ENCODE data around the gene NDUFA6. TPM values are rescaled to one million over a fixed set of nuclear protein-coding genes. Genes with fewer than 3 reads are reported as not detected.
A peak's percentile ranks its signal among the peaks of the same experiment; 100 is the strongest.

Gene NDUFA6
- total and polyA plus RNA-seq, 2 of the 13 experiments (the other 11 are each of a cell fraction or from before 2014, with no cell fraction given), result 68.5 to 87.8 TPM

- TF ChIP-seq TFE3 (CRISPR knock-in tag; IDR thresholded peaks at IDR 0.05) (no peak), HHEX (CRISPR knock-in tag; IDR thresholded peaks at IDR 0.05) (no peak), ZNF296 (CRISPR knock-in tag; conservative IDR thresholded peaks at IDR 0.05) (no peak), FUBP1 (CRISPR knock-in tag; IDR thresholded peaks at IDR 0.05; ENCODE audit: borderline replicate concordance) (no peak), ZSCAN20 (CRISPR knock-in tag; IDR thresholded peaks at IDR 0.05; ENCODE audit: borderline replicate concordance) (no peak), SPEN (CRISPR knock-in tag; IDR thresholded peaks at IDR 0.05; ENCODE audit: low read depth) (peak; percentile 86), ATF1 (CRISPR knock-in tag; IDR thresholded peaks at IDR 0.05) (no peak), ZNF564 (CRISPR knock-in tag; IDR thresholded peaks at IDR 0.05) (peak; percentile 84; the same call in 1 of the 2 replicates), ZNF414 (CRISPR knock-in tag; IDR thresholded peaks at IDR 0.05) (no peak; the same call in 1 of the 2 replicates), NPAS2 (CRISPR knock-in tag; IDR thresholded peaks at IDR 0.05; ENCODE audit: borderline replicate concordance) (no peak), MXD4 (CRISPR knock-in tag; IDR thresholded peaks at IDR 0.05) (peak; percentile 51), ZMYM2 (CRISPR knock-in tag; IDR thresholded peaks at IDR 0.05) (peak; percentile 67; the same call in 1 of the 2 replicates), MEIS2 (CRISPR knock-in tag; IDR thresholded peaks at IDR 0.05) (0 out of 2 replicates have a peak, but pooled peaks have one; percentile 47), MAF1 (CRISPR knock-in tag; IDR thresholded peaks at IDR 0.05; ENCODE audit: borderline replicate concordance) (no peak), HMGA1 (CRISPR knock-in tag; conservative IDR thresholded peaks at IDR 0.05) (no peak), ZSCAN5A (CRISPR knock-in tag; IDR thresholded peaks at IDR 0.05; ENCODE audit: borderline replicate concordance) (no peak; the same call in 1 of the 2 replicates), PRDM4 (CRISPR knock-in tag; IDR thresholded peaks at IDR 0.05; ENCODE audit: borderline replicate concordance) (no peak), GFI1 (CRISPR knock-in tag; IDR thresholded peaks at IDR 0.05; ENCODE audit: borderline replicate concordance) (no peak)
Observed at GRCh38 chr22:42070517-42071422, 19.8 kb downstream of the NDUFA6 start, which contains the start of gene NAGA (continued).

Measured in HepG2 (cell line).